Kidney epithelial cell (primary cell): Measurements from ENCODE around the gene KRT14. TPM values are rescaled to one million over a fixed set of nuclear protein-coding genes. Genes with fewer than 3 reads are reported as not detected.
"Not testable (repeated sequence)": the region's sequence is repeated elsewhere in the genome, so short reads cannot be mapped to it uniquely, and the experiment has no call there.

Experiments used
- DNase-seq: peaks from one replicate; pipeline ENCODE4 v3.0.0-alpha.2; 2010; ENCODE audit warnings: low read depth
- H3K27me3 ChIP-seq: 2 replicates; pipeline ENCODE4 v1.6.0; 2011; ENCODE audit warnings: low read length; ENCODE audit not compliant: control insufficient read depth, insufficient read depth
- H3K36me3 ChIP-seq: 2 replicates; pipeline ENCODE4 v1.5.1; 2011; ENCODE audit warnings: low read length; ENCODE audit not compliant: control insufficient read depth, insufficient read depth
- H3K4me3 ChIP-seq: 2 replicates; pipeline ENCODE4 v1.5.1; 2011; ENCODE audit warnings: low read depth, mild to moderate bottlenecking, control low read depth, low read length
- total RNA-seq: library from RNA; depleted of rRNA; stranded (reverse); fragments of >200 nt; gene quantifications from 2 replicates; pipeline ENCODE4 v1.2.3, GENCODE V29; 2015
- TF ChIP-seq, protein P1 (sequence below): IDR thresholded peaks from 2 replicates; pipeline ENCODE4 v1.5.1; 2011; ENCODE audit warnings: mild to moderate bottlenecking, moderate library complexity, low read length, control low read depth, inconsistent platforms; ENCODE audit not compliant: insufficient read depth, poor library complexity, severe bottlenecking

KRT14 gene
- total RNA-seq, 1 donor from 2014 or later: not detected

DNA sequence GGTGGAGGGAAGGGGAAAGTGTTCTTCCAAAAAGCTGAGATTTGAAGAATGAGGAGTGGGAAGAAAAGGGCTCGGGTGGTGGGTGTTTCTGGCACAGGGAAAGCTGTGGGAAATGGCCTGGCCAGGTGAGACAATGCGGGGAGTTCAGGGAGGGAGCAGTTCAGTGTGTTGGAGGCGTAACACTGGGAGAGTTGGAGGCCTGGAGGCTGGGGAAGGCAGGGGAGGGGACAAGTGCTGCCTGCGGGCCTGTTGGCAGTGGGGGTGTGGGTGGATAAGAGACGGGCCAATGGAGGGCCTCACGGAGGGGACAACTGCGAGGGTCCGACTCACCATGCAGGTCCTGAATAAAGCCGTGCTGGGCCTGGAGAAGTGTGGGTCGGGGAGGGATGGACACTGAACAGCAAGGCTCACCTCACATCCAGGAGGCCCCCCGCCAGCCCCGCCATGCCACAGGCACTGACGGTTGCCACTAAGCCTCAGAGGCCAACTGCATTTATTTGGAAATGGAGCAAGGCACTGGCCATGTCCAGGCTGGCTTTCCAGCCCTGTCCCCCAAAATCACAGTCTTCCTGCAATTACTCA lies 40.8 kb downstream of the KRT14 start:
- no peak for DNase-seq
- H3K4me3 ChIP-seq: no peak overlapping the region
- H3K36me3 ChIP-seq: no peaks in the 10 kb centered on the region
- TF ChIP-seq, protein P1, sequence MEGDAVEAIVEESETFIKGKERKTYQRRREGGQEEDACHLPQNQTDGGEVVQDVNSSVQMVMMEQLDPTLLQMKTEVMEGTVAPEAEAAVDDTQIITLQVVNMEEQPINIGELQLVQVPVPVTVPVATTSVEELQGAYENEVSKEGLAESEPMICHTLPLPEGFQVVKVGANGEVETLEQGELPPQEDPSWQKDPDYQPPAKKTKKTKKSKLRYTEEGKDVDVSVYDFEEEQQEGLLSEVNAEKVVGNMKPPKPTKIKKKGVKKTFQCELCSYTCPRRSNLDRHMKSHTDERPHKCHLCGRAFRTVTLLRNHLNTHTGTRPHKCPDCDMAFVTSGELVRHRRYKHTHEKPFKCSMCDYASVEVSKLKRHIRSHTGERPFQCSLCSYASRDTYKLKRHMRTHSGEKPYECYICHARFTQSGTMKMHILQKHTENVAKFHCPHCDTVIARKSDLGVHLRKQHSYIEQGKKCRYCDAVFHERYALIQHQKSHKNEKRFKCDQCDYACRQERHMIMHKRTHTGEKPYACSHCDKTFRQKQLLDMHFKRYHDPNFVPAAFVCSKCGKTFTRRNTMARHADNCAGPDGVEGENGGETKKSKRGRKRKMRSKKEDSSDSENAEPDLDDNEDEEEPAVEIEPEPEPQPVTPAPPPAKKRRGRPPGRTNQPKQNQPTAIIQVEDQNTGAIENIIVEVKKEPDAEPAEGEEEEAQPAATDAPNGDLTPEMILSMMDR: no peak
- no peaks in the 10 kb centered on the region for H3K27me3 ChIP-seq

DNA sequence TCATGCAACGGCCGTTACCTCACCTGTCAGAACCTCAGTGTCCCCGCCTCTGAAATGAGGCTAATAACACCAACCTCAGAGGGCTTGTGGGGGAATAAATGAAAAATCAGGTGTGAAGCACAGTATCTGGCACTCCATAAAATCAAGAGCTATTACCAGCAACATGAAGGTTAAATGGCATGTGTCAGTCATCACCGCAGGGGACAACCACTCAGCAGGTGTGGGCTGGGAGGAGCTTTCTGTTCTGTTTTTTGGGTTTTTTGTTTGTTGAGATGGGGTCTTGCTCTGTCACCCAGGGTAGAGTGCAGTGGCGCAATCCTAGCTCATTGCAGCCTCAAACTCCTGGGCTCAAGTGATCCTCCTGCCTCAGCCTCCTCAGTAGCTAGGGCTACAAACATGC lies 41.8 kb downstream of the KRT14 start:
- TF ChIP-seq, protein P1: no peak
- H3K27me3 ChIP-seq: no peaks in the 10 kb centered on the region
- no peak for DNase-seq

DNA sequence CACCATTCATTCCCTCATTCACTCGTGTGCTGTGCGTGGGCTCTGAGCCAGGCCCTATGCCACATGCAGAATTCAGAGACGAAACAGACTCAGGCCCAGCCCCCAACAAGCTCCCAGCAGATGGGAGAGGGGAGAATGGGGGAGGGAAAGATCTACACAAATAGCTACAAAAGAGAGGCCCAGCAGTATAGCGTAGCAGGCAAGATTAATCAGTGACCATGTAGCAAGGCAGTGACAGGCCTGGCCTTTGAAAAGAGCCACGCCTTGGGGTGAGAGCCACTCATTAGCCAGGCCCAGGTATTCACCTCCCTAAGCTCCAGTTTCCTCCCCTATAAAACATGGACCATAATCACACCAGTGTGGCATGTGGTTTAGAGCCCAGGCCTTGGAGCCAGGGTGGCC lies 42.2 kb downstream of the KRT14 start:
- TF ChIP-seq, protein P1: no peak
- DNase-seq: peak; percentile 37
- no peaks in the 10 kb centered on the region for H3K36me3 ChIP-seq
- no peak overlapping the region for H3K4me3 ChIP-seq
- H3K27me3 ChIP-seq: no peaks in the 10 kb centered on the region

More for the DNA sequence above, 41.8 kb downstream of the KRT14 start:
- H3K4me3 ChIP-seq: no peak overlapping the region
- no peaks in the 10 kb centered on the region for H3K36me3 ChIP-seq

DNA sequence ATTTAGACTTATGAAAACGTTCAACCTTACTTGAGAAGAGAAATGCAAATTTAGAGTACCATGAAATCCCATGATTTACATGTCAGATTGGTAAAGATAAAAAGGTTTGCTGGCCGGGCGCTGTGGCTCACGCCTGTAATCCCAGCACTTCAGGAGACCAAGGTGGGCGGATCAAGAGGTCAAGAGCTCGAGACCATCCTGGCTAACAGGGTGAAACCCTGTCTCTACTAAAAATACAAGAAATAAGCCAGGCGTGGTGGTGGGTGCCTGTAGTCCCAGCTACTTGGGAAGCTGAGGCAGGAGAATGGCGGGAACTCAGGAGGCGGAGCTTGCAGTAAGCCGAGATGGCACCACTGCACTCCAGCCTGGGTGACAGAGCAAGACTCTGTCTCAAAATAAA lies 43.9 kb downstream of the KRT14 start:
- DNase-seq, H3K36me3 ChIP-seq, H3K4me3 ChIP-seq, H3K27me3 ChIP-seq: not testable (repeated sequence)

DNA sequence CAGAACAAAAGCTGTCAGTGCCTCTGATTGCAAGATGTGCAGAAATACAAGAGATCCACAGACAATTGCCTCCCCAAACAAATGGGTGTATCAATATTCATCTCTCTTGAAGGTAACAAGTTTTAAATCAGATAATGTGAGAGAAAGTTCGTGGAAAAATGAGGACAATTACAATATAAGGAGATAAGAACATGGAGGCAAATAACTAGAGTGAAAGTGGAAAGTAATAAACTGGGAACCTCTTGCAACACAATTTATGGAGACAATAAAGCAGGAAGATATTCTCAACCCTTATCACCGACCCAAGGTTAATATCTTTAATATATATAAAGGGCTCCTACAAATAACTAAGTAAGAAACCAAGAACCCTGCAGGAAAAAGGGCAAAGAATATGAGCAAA lies 44.3 kb downstream of the KRT14 start:
- Histone ChIP-seq H3K27me3 (no peaks in the 10 kb centered on the region), H3K4me3 (no peak overlapping the region), H3K36me3 (no peaks in the 10 kb centered on the region)
- TF ChIP-seq, protein P1: no peak
- DNase-seq: no peak

DNA sequence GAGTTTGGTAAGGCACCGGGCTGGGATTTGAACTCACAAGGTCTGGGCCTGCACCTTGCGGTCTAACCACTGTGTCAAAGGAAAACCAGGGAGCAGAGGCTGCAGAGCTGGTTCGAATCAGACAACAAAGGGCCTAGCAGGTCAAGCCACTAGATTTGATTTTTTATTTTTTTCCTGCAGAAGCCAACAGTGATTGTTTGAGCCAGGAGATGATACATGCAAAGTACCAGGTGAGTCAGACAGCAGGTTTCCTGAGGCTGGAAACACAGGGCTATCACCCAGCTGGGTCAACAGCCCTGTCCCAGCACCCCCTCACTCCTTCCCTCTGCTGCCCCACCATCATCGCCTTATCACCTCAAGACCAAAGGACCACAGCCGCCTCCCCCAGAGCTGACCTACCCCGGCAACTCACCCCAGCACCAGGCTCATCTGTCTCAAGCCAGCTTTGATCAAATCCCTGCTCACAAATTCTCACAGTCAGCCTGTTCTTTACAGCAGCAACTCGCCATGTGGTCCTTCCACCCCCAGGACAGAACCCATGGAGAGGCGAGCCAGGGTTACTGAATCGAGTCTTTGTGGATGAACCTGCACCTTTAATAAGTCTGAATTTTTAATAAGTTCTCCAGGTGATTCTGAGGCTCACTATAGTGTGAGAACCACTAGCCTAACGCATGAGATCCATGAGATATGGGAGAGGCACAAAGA lies 45.6 kb downstream of the KRT14 start:
- TF ChIP-seq, protein P1: no peak
- DNase-seq: no peak
- Histone ChIP-seq H3K4me3 (no peak overlapping the region), H3K36me3 (no peaks in the 10 kb centered on the region), H3K27me3 (no peaks in the 10 kb centered on the region)
